Central memory CD8-positive, alpha-beta T cell (primary cell): ENCODE data around the gene JAGN1.
A peak's percentile ranks its signal among the peaks of the same experiment; 100 is the strongest.
"Not testable (repeated sequence)": the region's sequence is repeated elsewhere in the genome, so short reads cannot be mapped to it uniquely, and the experiment has no call there.

Experiments used
- ATAC-seq: fragments of 150-1000 bp; cut with Tn5 transposase; replicated peaks from 2 replicates; pipeline ENCODE4 v1.10.0; 2022; ENCODE audit warnings: mild to moderate bottlenecking, moderate FRiP score, moderate number of reproducible peaks; ENCODE audit not compliant: poor library complexity, severe bottlenecking; ENCODE audit errors: extremely low read depth
- DNase-seq, 2 donors: peaks; one replicate each; pipeline ENCODE4 v3.0.0; 2021; ENCODE audit warnings: low spot score in 2 of 2
- H3K27ac Mint-ChIP-seq: one replicate; pipeline ENCODE4 v1.8.0; 2022; ENCODE audit warnings: low read depth, mild to moderate bottlenecking, moderate library complexity, mixed read lengths
- H3K27me3 Mint-ChIP-seq: one replicate; pipeline ENCODE4 v1.8.0; 2022; ENCODE audit warnings: mixed read lengths
- H3K36me3 Mint-ChIP-seq: one replicate; pipeline ENCODE4 v1.8.0; 2022; ENCODE audit warnings: mild to moderate bottlenecking, moderate library complexity, mixed read lengths; ENCODE audit not compliant: insufficient read depth
- H3K4me1 Mint-ChIP-seq: one replicate; pipeline ENCODE4 v1.8.0; 2022; ENCODE audit warnings: mixed read lengths
- H3K4me3 Mint-ChIP-seq: one replicate; pipeline ENCODE4 v1.8.0; 2022; ENCODE audit warnings: mild to moderate bottlenecking, moderate library complexity, mixed read lengths
- H3K9me3 Mint-ChIP-seq: one replicate; pipeline ENCODE4 v1.8.0; 2022; ENCODE audit warnings: mixed read lengths

JAGN1 gene

DNA sequence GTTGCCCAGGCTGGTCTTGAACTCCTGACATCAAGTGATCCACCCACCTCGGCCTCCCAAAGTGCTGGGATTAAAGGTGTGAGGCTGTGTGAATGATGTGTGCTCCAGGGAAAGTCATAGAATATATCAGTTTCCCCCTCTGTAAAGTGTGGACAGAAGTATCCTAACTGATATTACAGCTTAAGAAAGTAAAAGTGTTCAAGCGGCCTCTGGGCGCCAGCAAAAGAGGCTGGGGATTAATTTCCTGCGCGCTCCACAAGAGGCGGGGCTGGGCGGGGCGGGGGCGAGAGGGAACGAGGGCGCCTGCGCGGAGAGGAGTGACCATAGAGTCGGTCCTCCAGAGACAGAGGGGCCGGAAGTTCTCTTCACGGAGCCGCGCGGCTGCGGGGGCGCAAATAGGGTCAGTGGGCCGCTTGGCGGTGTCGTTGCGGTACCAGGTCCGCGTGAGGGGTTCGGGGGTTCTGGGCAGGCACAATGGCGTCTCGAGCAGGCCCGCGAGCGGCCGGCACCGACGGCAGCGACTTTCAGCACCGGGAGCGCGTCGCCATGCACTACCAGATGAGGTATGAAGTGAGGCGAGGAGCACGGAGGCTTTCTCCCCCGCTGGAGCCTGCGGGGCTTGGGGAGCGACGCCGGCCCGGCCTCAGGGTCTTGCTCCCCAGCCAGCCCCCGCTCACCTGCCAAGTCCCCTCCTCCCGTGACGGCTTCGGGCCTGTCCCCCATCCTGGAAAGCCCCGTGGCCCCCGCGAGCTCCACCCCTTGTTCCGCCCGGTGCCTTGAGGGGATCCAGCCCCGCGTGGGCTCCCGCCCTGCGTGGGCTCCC is at the start of gene JAGN1:
Gene JAGN1, plus strand, starts transcription at position 362 of the 823 bp plus-strand sequence. Its CDS starts 113 bp downstream, at position 475.
- Mint-ChIP-seq H3K27me3 (no peaks in the 10 kb centered on the region), H3K9me3 (no peaks in the 10 kb centered on the region), H3K36me3 (peaks cover 25% of the 10 kb centered on the region), H3K4me1 (peaks cover 35% of the 10 kb centered on the region), H3K27ac (peak within 1 kb of the TSS; percentile 99), H3K4me3 (peak within 1 kb of the TSS; percentile 98)
- peak; percentile 84 to 86 for DNase-seq
- ATAC-seq: peak; percentile 95

DNA sequence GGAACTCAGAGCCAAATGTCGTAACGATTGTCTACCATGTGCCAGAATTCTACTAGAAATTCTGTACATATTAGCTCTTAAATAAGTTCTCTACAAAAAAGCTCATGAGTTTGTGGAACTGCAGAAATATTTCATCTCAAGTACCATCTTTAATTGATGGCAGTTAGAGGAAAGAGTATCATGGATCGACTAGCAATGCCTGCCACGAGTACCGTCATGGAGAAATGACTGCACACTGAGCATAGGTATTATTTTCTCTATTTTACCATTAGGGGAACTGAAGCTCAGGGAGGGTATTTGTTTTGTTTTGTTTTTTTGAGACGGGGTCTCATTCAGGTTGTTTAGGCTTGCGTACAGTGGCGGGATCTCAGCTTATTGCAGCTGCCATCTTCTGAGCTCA is 49.4 kb upstream of the JAGN1 start:
- H3K27ac Mint-ChIP-seq: no peak overlapping the region
- peaks cover 14% of the 10 kb centered on the region for H3K36me3 Mint-ChIP-seq
- H3K9me3 Mint-ChIP-seq: no peaks in the 10 kb centered on the region
- no peak for DNase-seq
- H3K4me1 Mint-ChIP-seq: peaks cover 22% of the 10 kb centered on the region
- no peak for ATAC-seq
- H3K4me3 Mint-ChIP-seq: no peak overlapping the region
- no peaks in the 10 kb centered on the region for H3K27me3 Mint-ChIP-seq

DNA sequence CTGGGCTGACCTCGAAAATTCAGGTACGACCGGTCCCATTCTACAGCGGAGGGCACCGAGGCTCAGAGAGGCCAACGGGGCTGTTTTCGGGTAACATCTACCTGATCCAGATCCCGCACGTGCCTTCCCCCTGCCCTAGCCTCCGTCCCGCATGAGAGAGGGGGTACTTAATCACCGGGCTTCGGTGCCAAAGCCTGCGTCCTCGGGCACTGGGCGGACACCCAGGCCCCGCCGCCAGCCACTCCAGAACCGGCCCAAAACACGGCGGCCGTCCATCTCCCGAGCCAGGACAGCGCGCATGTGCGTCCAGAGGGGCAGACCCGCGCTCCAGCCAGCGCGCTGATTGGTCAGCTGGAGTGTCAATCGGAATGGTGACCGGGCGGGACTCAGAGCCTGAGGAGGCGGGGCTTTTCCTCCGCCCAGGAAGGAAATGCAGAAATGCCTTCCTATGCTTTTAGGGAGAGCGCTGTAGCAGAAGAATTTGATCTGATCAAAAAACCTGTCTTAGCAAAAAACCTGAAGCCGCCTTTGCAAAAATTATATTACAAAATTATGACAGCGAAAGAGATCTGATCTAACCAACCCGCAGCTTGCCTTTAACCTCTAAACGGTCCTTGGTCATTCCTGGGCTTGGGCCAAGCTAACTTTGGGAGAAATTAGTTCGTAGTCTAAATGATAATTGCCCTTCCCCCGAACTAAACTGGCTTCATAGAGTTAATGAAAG is 46.5 kb upstream of the JAGN1 start, which contains the start of gene RPUSD3:
Gene RPUSD3, minus strand, starts transcription at position 294 of the 724 bp plus-strand sequence. Its CDS starts 18 bp downstream, at position 276.
- peaks cover 22% of the 10 kb centered on the region for H3K4me1 Mint-ChIP-seq
- peak within 1 kb of the TSS; percentile 92 for H3K27ac Mint-ChIP-seq
- H3K36me3 Mint-ChIP-seq: peaks cover 12% of the 10 kb centered on the region
- peak; percentile 98 for ATAC-seq
- H3K4me3 Mint-ChIP-seq: peak within 1 kb of the TSS; percentile 99
- no peaks in the 10 kb centered on the region for H3K9me3 Mint-ChIP-seq
- no peaks in the 10 kb centered on the region for H3K27me3 Mint-ChIP-seq
- DNase-seq: peak; percentile 92 to 99

DNA sequence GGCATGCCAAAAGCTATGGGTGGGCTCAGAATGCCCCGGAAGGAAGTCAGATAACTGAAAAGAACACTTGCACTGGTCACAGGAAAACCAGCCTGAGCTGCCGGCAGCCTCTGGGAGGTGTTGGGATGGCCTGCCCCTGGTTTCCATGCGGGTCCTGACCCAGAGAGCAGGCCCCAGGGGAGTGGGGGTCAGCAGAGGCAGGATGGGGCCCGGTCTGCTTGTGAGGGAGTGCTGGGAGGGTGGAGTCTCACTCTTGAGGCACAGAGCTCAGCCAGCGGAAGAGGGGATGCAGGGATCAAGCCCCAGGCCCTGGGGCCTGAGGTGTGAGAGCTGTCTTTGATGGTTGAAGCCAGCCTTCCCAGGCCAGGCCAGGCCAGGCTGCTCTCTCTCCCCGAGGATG is 44.2 kb upstream of the JAGN1 start:
- Mint-ChIP-seq H3K4me1 (peaks cover 22% of the 10 kb centered on the region), H3K36me3 (peaks cover 8% of the 10 kb centered on the region), H3K27ac (no peak overlapping the region), H3K4me3 (no peak overlapping the region), H3K9me3 (no peaks in the 10 kb centered on the region), H3K27me3 (no peaks in the 10 kb centered on the region)
- DNase-seq (no peak), ATAC-seq (no peak)

DNA sequence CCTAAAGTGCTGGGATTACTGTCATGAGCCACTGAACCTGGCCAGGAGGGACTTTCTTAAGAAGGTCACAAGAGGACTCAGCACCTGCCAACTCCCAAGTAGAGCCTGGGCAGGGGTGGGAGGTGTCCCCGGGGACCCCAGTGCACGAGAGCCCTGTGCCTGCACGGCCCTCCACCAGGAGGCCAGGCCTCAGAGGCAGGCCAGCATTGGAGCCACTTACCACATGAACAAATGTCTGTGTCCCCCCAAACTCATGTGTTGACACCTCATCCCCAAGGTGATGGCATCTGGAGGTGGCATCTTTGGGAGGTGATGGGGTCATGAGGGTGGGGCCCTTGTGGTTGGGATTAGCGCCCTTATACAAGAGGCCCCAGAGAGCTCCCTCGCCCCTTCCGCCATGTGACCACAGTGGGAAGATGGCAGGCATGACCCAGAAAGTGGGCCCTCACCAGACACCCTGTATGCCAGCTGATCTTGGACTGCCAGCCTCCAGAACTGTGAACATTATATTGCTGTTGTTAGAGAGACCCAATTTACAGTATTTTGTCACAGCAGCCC is 43.4 kb upstream of the JAGN1 start:
- ATAC-seq: no peak
- H3K27me3 Mint-ChIP-seq: peaks cover under 1% of the 10 kb centered on the region
- H3K4me1 Mint-ChIP-seq: peaks cover 19% of the 10 kb centered on the region
- H3K9me3 Mint-ChIP-seq: no peaks in the 10 kb centered on the region
- no peak overlapping the region for H3K27ac Mint-ChIP-seq
- no peak overlapping the region for H3K4me3 Mint-ChIP-seq
- peaks cover 6% of the 10 kb centered on the region for H3K36me3 Mint-ChIP-seq
- DNase-seq: no peak

DNA sequence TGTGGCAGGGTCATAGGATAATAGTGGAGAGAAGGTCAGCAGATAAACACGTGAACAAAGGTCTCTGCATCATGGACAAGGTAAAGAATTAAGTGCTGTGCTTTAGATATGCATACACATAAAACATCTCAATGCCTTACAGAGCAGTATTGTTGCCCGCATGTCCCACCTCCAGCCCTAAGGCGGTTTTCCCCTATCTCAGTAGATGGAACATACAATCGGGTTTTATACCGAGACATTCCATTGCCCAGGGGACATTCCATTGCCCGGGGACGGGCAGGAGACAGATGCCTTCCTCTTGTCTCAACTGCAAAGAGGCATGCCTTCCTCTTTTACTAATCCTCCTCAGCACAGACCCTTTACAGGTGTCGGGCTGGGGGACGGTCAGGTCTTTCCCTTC is 42.5 kb upstream of the JAGN1 start:
- not testable (repeated sequence) for H3K36me3 Mint-ChIP-seq, ATAC-seq, DNase-seq, H3K9me3 Mint-ChIP-seq, H3K4me3 Mint-ChIP-seq, H3K27me3 Mint-ChIP-seq, H3K27ac Mint-ChIP-seq
- peaks cover 12% of the 10 kb centered on the region for H3K4me1 Mint-ChIP-seq

DNA sequence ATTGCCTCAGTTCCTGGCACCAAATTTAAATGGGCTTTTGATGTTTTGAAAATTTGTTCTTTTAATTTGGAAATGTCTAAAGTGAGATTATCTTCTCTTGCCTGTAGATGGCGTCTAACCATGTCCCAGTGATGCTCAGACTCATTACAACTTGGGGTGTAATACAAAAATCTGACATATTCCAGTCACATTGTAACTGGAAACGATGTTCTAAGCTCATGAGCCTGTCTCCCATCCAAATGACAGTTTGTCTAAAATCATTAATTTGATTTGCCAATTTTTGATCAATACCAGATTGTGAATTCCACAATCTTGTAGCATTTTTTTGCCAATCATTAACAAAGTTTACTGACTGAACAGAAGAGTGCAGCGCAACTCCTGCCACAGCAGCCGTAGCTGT is 41.5 kb upstream of the JAGN1 start:
- not testable (repeated sequence) for H3K9me3 Mint-ChIP-seq, H3K27ac Mint-ChIP-seq, ATAC-seq, H3K4me3 Mint-ChIP-seq, H3K36me3 Mint-ChIP-seq, DNase-seq
- H3K4me1 Mint-ChIP-seq: peaks cover 13% of the 10 kb centered on the region
- peaks cover 19% of the 10 kb centered on the region for H3K27me3 Mint-ChIP-seq

DNA sequence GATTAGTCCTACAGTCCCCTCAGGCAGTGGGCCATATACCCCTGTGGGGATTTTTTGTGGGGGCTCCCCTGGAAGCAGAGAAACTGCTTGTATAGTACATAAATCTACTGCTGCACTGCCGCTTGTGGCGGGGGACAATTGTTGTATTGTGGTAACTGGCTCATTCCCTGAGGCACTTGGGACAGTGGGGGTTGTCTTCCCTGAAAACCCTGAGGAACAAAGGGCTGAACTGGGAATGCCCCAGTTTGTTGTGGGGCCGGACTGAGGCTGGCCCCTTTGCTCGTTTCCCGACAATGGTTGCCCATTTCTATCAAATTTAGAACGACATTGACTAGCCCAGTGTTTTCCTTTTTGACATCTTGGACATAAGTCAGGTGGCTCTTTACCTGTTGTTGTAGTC is 39.0 kb upstream of the JAGN1 start:
- not testable (repeated sequence) for H3K4me3 Mint-ChIP-seq, H3K9me3 Mint-ChIP-seq, H3K36me3 Mint-ChIP-seq, H3K27ac Mint-ChIP-seq, DNase-seq, ATAC-seq
- H3K4me1 Mint-ChIP-seq: peaks cover 11% of the 10 kb centered on the region
- H3K27me3 Mint-ChIP-seq: peaks cover 20% of the 10 kb centered on the region

DNA sequence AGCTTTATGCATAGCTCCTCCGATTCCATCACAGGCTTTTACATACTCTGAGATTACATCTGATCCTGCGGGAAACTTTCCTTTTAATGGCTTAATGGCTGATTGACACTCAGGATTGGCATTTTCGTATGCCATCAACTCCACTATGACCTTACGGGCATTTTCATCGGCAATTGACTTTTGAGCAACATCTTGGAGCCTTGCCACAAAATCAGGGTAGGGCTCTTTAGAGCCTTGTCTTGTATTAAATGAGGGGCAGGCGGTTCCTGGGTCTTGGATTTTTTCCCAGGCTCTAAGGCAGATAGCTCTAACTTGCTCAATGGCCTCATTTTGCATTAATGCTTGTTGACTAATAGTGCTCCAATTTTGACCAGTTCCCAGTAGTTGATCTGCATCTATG is 38.5 kb upstream of the JAGN1 start:
- peaks cover 20% of the 10 kb centered on the region for H3K27me3 Mint-ChIP-seq
- peaks cover 11% of the 10 kb centered on the region for H3K4me1 Mint-ChIP-seq
- not testable (repeated sequence) for H3K36me3 Mint-ChIP-seq, H3K9me3 Mint-ChIP-seq, H3K27ac Mint-ChIP-seq, DNase-seq, ATAC-seq, H3K4me3 Mint-ChIP-seq

DNA sequence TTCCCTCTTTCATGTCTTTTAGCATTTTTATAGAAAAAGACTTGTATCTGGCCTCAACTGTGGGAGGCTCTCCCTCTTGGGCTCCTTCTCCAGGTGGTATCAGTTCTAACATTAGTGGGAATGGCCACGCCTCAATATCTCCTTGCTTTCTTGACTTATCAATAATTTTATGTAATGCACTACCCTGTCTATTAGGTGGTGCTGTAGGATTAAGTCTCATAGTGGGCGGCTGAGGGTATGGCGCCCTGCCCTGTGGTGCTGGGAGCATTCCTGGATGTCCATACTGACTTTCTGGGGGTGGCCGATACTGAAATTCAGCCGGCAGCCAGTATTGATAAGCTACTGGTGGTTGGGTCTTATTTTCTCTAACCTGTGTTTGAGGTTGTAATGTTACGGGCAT is 37.9 kb upstream of the JAGN1 start:
- Mint-ChIP-seq H3K4me1 (peaks cover 11% of the 10 kb centered on the region), H3K9me3 (no peaks in the 10 kb centered on the region), H3K27me3 (peaks cover 20% of the 10 kb centered on the region), H3K36me3 (peaks cover 1% of the 10 kb centered on the region), H3K27ac (no peak overlapping the region), H3K4me3 (no peak overlapping the region)
- no peak for DNase-seq
- ATAC-seq: no peak

DNA sequence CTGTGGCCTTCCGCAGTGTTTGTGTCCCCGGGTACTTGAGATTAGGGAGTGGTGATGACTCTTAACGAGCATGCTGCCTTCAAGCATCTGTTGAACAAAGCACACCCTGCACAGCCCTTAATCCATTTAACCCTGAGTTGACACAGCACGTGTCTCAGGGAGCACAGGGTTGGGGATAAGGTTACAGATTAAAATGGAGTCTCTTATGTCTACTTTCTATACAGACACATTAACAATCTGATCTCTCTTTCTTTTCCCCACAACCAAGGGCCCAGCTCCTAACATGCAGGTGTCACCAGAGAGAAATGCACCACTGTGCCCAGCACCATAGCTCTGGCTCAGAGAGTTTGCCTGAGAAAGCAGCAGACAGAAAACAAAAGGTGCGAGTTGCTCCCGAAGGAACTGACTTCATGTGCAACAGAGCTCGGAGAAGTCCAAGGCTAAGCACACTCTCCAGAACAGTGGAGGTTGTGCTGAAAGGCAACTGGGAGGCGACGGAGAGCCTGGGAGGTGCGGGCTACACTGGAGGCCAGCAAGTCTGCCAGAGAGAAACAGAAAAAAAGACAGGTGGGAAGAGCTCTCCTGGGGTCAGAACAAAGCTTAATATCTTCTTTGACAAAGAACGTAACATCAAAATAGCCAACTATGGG is 36.0 kb upstream of the JAGN1 start:
- H3K4me3 Mint-ChIP-seq, H3K36me3 Mint-ChIP-seq, ATAC-seq, H3K9me3 Mint-ChIP-seq, DNase-seq, H3K27ac Mint-ChIP-seq: not testable (repeated sequence)
- Mint-ChIP-seq H3K4me1 (peaks cover 11% of the 10 kb centered on the region), H3K27me3 (peaks cover 20% of the 10 kb centered on the region)

DNA sequence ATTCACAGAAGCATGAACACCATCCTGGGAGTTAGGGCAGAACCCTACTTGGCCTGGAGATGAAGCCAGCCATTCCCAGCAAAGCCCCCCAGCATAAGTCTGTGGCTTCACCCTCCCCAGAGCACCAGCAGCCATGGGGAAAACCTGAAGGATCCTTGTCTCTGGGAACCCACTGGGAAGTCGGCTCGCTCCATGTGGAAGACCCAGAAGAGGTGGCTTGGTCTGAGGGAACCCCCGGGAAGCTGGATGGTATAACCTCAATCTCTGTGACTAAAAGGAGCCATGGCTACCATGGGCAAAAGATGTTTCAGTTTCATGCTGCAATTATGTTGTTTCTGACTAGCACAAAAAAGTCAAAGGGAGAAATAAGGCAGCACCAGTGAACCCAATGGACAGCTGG is 34.8 kb upstream of the JAGN1 start:
- Mint-ChIP-seq H3K27me3 (peaks cover 20% of the 10 kb centered on the region), H3K4me3 (no peak overlapping the region), H3K4me1 (peaks cover 11% of the 10 kb centered on the region), H3K27ac (no peak overlapping the region), H3K36me3 (peaks cover 1% of the 10 kb centered on the region), H3K9me3 (no peaks in the 10 kb centered on the region)
- no peak for ATAC-seq
- no peak for DNase-seq
